ENCODE results near the gene ANO1.

ANO1 gene

GRCh38 chr11:70233034-70233433, 154.9 kb downstream of the ANO1 start:
- Histone ChIP-seq H2AFZ (ENCODE audit: low read length) (no peak overlapping the region), H3K9ac (ENCODE audit: low read length) (no peak overlapping the region), H3K4me2 (ENCODE audit: low read depth, low read length) (no peak overlapping the region), H3K9me3 (replicated peaks; ENCODE audit: insufficient read depth, low read length) (no peaks in the 10 kb centered on the region), H3K9me2 (replicated peaks; ENCODE audit: insufficient read depth, low read length) (no peaks in the 10 kb centered on the region), H4K20me1 (ENCODE audit: insufficient read depth, low read length) (no peaks in the 10 kb centered on the region), H3K4me1 (ENCODE audit: low read length) (0 out of 2 replicates have a peak, but pooled peaks cover 7% of the 10 kb centered on the region), H3F3A (ENCODE audit: insufficient read depth, low read length) (no peaks in the 10 kb centered on the region), H3K27ac (ENCODE audit: low read length) (no peak overlapping the region), H3K4me3 (ENCODE audit: low read length) (no peak overlapping the region), H3K36me3 (replicated peaks; ENCODE audit: insufficient read depth, low read length) (no peaks in the 10 kb centered on the region), H3K27me3 (replicated peaks; ENCODE audit: insufficient read depth, low read length) (peaks cover 77% of the 10 kb centered on the region), H3K79me2 (ENCODE audit: low read length) (no peaks in the 10 kb centered on the region)
- no peak for DNase-seq
- TF ChIP-seq CTCF (IDR thresholded peaks at IDR 0.05; ENCODE audit: low read length) = no peak
- no peak for TF ChIP-seq EZH2 (optimal IDR thresholded peaks at IDR 0.05; ENCODE audit: low read depth, low read length)
- no peak for TF ChIP-seq EZH2phosphoT487 (IDR thresholded peaks at IDR 0.05; ENCODE audit: low read length)

- Histone ChIP-seq H3K9me2 (replicated peaks; ENCODE audit: insufficient read depth, low read length) (no peaks in the 10 kb centered on the region), H3K27me3 (replicated peaks; ENCODE audit: insufficient read depth, low read length) (peaks cover 76% of the 10 kb centered on the region), H3K79me2 (ENCODE audit: low read length) (no peaks in the 10 kb centered on the region), H4K20me1 (ENCODE audit: insufficient read depth, low read length) (no peaks in the 10 kb centered on the region), H2AFZ (ENCODE audit: low read length) (no peak overlapping the region), H3K4me1 (ENCODE audit: low read length) (0 out of 2 replicates have a peak, but pooled peaks cover 7% of the 10 kb centered on the region), H3K27ac (ENCODE audit: low read length) (no peak overlapping the region), H3K9me3 (replicated peaks; ENCODE audit: insufficient read depth, low read length) (no peaks in the 10 kb centered on the region), H3K4me2 (ENCODE audit: low read depth, low read length) (no peak overlapping the region), H3K9ac (ENCODE audit: low read length) (no peak overlapping the region), H3K4me3 (ENCODE audit: low read length) (no peak overlapping the region), H3K36me3 (replicated peaks; ENCODE audit: insufficient read depth, low read length) (no peaks in the 10 kb centered on the region), H3F3A (ENCODE audit: insufficient read depth, low read length) (no peaks in the 10 kb centered on the region)
- TF ChIP-seq EZH2phosphoT487 (IDR thresholded peaks at IDR 0.05; ENCODE audit: low read length) (no peak), CTCF (IDR thresholded peaks at IDR 0.05; ENCODE audit: low read length) (no peak), EZH2 (optimal IDR thresholded peaks at IDR 0.05; ENCODE audit: low read depth, low read length) (no peak)
- DNase-seq = no peak
These were observed 155.4 kb downstream of the ANO1 start for GRCh38 chr11:70233511-70233934.

GRCh38 chr11:70233962-70234361, 155.8 kb downstream of the ANO1 start:
- Histone ChIP-seq H4K20me1 (ENCODE audit: insufficient read depth, low read length) (no peaks in the 10 kb centered on the region), H3K79me2 (ENCODE audit: low read length) (no peaks in the 10 kb centered on the region), H2AFZ (ENCODE audit: low read length) (no peak overlapping the region), H3K27me3 (replicated peaks; ENCODE audit: insufficient read depth, low read length) (peaks cover 77% of the 10 kb centered on the region), H3K4me3 (ENCODE audit: low read length) (no peak overlapping the region), H3K27ac (ENCODE audit: low read length) (no peak overlapping the region), H3K4me2 (ENCODE audit: low read depth, low read length) (no peak overlapping the region), H3K4me1 (ENCODE audit: low read length) (0 out of 2 replicates have a peak, but pooled peaks cover 7% of the 10 kb centered on the region), H3K36me3 (replicated peaks; ENCODE audit: insufficient read depth, low read length) (no peaks in the 10 kb centered on the region), H3K9me2 (replicated peaks; ENCODE audit: insufficient read depth, low read length) (no peaks in the 10 kb centered on the region), H3K9me3 (replicated peaks; ENCODE audit: insufficient read depth, low read length) (no peaks in the 10 kb centered on the region), H3F3A (ENCODE audit: insufficient read depth, low read length) (no peaks in the 10 kb centered on the region), H3K9ac (ENCODE audit: low read length) (no peak overlapping the region)
- no peak for DNase-seq
- no peak for TF ChIP-seq EZH2 (optimal IDR thresholded peaks at IDR 0.05; ENCODE audit: low read depth, low read length)
- no peak for TF ChIP-seq EZH2phosphoT487 (IDR thresholded peaks at IDR 0.05; ENCODE audit: low read length)
- no peak for TF ChIP-seq CTCF (IDR thresholded peaks at IDR 0.05; ENCODE audit: low read length)
